ENCODE measurements around the gene ITPKB. TPM values are rescaled to one million over a fixed set of nuclear protein-coding genes. Genes with fewer than 3 reads are reported as not detected.

ITPKB gene
- total RNA-seq, 1 donor from 2014 or later = 13.7 TPM

DNA sequence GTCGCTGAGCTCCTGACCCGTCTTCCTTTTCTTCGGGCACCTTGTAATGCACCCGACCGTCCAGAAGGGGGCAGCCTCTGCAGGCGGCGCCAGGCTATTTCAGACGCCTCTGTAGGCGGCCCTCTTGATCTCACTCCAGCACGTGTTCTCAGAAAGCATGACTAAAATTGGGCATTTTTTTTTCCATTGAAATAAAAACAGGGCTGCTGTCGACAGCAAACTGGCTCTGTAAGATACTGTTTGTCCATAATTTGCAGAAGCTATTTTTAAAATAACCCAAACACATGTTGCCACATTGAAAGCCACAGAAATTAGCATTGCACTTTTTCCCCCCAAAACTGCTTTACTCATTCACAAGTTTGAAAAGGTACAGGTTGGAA lies 112.5 kb downstream of the ITPKB start:
- Mint-ChIP-seq H3K9me3 (peaks cover 2% of the 10 kb centered on the region), H3K4me1 (peaks cover 18% of the 10 kb centered on the region), H3K27ac (ENCODE audit: unreplicated experiment) (no peak overlapping the region), H3K36me3 (ENCODE audit: low read depth) (no peaks in the 10 kb centered on the region), H3K4me3 (no peak overlapping the region), H3K27me3 (ENCODE audit: low read depth) (no peaks in the 10 kb centered on the region)
- TF ChIP-seq, protein P1, sequence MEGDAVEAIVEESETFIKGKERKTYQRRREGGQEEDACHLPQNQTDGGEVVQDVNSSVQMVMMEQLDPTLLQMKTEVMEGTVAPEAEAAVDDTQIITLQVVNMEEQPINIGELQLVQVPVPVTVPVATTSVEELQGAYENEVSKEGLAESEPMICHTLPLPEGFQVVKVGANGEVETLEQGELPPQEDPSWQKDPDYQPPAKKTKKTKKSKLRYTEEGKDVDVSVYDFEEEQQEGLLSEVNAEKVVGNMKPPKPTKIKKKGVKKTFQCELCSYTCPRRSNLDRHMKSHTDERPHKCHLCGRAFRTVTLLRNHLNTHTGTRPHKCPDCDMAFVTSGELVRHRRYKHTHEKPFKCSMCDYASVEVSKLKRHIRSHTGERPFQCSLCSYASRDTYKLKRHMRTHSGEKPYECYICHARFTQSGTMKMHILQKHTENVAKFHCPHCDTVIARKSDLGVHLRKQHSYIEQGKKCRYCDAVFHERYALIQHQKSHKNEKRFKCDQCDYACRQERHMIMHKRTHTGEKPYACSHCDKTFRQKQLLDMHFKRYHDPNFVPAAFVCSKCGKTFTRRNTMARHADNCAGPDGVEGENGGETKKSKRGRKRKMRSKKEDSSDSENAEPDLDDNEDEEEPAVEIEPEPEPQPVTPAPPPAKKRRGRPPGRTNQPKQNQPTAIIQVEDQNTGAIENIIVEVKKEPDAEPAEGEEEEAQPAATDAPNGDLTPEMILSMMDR (conservative IDR thresholded peaks at IDR 0.05) = peak; percentile 96
- peak; percentile 77 for DNase-seq (ENCODE audit: low read depth, low spot score)

DNA sequence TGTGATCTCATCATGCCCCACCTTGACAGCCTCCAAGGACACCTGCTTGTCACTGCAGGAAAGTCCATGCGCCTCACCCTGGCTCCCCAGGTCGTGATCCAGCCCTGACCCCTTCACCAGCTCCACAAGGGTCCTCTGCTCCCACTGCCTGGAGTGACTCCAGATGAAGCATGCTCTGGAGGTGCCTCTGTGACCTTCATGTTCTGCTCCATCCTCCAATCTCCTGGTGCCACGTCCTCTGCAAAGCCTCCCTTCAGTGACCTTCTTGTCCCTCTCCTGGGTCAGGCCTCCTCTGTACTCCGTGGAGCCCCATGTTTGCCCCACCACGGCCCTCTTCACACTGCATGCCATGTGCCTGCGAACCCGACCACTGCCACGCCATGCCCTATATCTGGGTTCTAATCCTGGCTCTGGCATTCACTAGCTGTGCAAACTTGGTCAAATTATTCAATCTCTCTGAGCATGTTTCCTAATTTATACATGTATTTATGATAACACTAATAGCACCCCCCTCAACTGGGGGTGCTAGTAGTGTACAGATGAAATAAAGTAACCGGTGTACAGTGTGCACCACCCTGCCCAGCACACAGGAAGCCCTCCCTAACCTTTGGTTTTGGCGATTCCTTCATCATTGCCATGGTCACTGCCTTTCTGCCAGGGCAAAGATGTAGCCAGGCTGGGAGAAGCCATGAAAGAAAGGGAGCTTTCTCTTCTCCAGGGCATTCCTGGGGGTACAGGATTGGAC lies 113.1 kb downstream of the ITPKB start:
- Mint-ChIP-seq H3K4me1 (peaks cover 16% of the 10 kb centered on the region), H3K27me3 (ENCODE audit: low read depth) (no peaks in the 10 kb centered on the region), H3K4me3 (no peak overlapping the region), H3K36me3 (ENCODE audit: low read depth) (no peaks in the 10 kb centered on the region), H3K9me3 (peaks cover 4% of the 10 kb centered on the region), H3K27ac (ENCODE audit: unreplicated experiment) (no peak overlapping the region)
- DNase-seq (ENCODE audit: low read depth, low spot score) = no peak
- TF ChIP-seq, protein P1 (conservative IDR thresholded peaks at IDR 0.05) = no peak

DNA sequence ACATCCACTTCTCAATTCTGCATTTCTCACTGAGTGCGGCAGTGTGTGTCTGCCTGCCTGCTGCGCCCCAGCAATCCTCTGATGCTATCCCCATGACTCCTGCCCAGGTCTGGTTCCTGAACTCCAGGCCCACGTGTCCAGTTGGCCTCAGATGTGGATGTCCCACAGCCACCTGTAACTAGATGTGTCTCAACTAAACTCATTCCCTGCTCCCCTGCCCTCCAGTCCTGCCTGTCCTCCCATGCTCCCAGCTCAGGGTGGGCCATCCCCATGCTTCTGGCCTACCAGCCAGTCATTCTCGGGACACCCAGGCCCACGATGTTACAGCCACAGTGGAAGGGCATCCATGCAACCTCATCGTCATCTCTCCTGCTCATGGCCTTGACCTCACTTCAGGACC lies 113.8 kb downstream of the ITPKB start:
- no peak overlapping the region for H3K4me3 Mint-ChIP-seq
- H3K36me3 Mint-ChIP-seq (ENCODE audit: low read depth) = no peaks in the 10 kb centered on the region
- H3K9me3 Mint-ChIP-seq = peaks cover 4% of the 10 kb centered on the region
- H3K4me1 Mint-ChIP-seq = peaks cover 16% of the 10 kb centered on the region
- H3K27me3 Mint-ChIP-seq (ENCODE audit: low read depth) = no peaks in the 10 kb centered on the region
- no peak overlapping the region for H3K27ac Mint-ChIP-seq (ENCODE audit: unreplicated experiment)
- DNase-seq (ENCODE audit: low read depth, low spot score) = no peak
- TF ChIP-seq, protein P1 (conservative IDR thresholded peaks at IDR 0.05) = no peak

DNA sequence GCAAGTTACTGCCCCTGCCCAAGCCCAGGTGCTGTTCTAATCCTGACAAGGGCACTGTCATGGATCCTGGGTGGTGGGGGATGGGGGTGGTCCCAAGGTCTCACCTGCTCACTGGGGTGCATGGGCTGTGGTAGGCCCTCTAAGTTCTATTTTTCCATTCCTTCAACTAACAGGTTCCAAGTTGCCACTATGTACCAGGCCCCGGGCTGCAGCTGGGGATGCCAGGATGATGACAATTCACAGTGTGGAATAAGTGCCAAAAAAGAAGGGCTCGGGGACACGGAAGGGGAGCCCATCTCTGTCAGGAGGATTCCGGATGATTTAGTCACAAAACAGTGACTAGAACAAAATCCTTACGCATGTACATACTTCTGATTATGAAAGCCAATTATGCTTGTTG lies 114.6 kb downstream of the ITPKB start:
- TF ChIP-seq, protein P1 (conservative IDR thresholded peaks at IDR 0.05) = no peak
- Mint-ChIP-seq H3K27me3 (ENCODE audit: low read depth) (no peaks in the 10 kb centered on the region), H3K36me3 (ENCODE audit: low read depth) (no peaks in the 10 kb centered on the region), H3K4me1 (peaks cover 16% of the 10 kb centered on the region), H3K27ac (ENCODE audit: unreplicated experiment) (no peak overlapping the region), H3K9me3 (peaks cover 4% of the 10 kb centered on the region), H3K4me3 (no peak overlapping the region)
- no peak for DNase-seq (ENCODE audit: low read depth, low spot score)

DNA sequence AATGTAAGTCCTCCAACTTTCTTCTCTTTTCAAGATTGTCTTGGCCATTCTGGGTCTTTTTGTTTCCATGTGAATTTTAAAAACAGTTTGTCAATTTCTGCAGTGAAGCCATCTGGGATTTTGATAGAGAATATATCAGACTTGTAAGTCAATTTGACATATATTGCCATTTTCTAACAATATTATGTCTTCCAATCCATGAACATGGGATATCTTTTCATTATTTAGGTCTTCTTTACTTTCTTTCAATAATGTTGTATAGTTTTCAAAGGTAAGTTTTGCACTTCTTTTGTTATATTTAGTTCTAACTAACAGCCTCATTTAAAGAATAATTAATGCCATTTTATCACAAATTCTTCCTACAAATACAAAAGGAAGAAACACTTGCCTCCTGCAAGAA lies 117.1 kb downstream of the ITPKB start:
- Mint-ChIP-seq H3K4me3 (no peak overlapping the region), H3K4me1 (peaks cover 6% of the 10 kb centered on the region), H3K27ac (ENCODE audit: unreplicated experiment) (no peak overlapping the region), H3K9me3 (peaks cover 10% of the 10 kb centered on the region), H3K27me3 (ENCODE audit: low read depth) (no peaks in the 10 kb centered on the region), H3K36me3 (ENCODE audit: low read depth) (no peaks in the 10 kb centered on the region)
- TF ChIP-seq, protein P1 (conservative IDR thresholded peaks at IDR 0.05) = no peak
- DNase-seq (ENCODE audit: low read depth, low spot score) = no peak
